ENCODE measurements around the gene FOXP1.

The FOXP1 gene

GRCh38 chr3:71229905-71230657 lies 353.4 kb downstream of the FOXP1 start:
- no peak for DNase-seq (ENCODE audit: insufficient read length, low spot score)
- no peak for FAIRE-seq
- TF ChIP-seq POLR2AphosphoS5 (IDR thresholded peaks at IDR 0.05; ENCODE audit: low read depth, low read length) = no peak
- no peak for TF ChIP-seq POU2F2 (IDR thresholded peaks at IDR 0.05; ENCODE audit: low read depth, low read length)
- no peak for TF ChIP-seq TAF1 (IDR thresholded peaks at IDR 0.05; ENCODE audit: low read depth, low read length)
- TF ChIP-seq SPI1 (IDR thresholded peaks at IDR 0.05; ENCODE audit: low read depth, low read length) = no peak
- TF ChIP-seq PAX5 (IDR thresholded peaks at IDR 0.05; ENCODE audit: insufficient read depth, low read length, severe bottlenecking) = no peak
- no peak for TF ChIP-seq POLR2A (IDR thresholded peaks at IDR 0.05; ENCODE audit: low read depth, low read length)

DNA sequence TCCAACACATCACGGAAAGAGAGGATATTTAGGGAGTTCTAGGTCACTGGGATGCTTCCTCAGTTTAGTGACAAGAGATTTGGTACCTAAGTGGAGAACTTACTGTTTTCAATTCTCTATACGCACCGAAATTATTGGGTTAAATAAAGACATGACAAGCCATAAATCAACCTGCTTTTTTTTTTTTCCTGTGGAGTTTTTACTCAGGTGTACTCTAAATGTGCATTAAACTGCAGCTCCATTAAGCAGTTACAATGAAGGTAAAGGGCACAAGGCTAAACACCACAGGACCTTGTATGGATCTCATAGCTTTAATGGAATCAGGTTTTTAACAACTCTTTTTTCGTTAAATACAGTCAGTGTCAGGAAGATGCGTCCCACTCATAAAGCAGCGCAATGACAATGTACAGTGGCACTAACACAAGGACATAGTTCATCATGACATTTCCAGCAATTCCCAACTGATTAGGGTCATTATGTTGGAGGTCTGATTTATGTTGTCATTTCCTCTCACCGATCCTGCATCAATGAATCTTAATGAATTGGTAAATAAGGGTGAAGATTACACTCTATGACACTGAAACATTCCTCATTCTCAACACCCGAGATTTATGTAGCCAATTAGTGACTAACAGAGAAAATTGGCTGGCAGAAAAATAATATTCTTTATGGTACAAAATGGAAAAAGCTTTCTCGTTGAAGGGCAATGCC lies 355.2 kb downstream of the FOXP1 start:
- FAIRE-seq = no peak
- no peak for DNase-seq (ENCODE audit: insufficient read length, low spot score)

DNA sequence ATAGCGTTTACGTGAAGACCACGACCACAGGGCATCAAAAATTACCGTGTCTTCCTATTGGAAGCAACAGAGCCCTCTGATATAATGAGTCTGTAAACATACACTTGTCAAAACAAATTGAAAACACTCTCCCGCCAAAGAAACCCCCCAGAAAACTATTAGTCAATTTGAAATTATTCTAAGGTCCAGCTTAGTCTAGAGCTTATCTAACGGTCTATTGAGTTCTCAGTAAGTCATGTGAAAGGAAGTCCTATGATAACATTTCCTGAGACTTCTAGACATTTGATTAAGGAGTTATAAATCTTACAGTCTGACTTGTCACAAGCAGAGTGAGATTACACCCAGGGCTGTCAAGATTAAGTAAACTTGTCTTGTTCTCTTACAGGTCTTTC lies 356.3 kb downstream of the FOXP1 start:
- no peak for TF ChIP-seq TAF1 (IDR thresholded peaks at IDR 0.05; ENCODE audit: low read depth, low read length)
- no peak for TF ChIP-seq PAX5 (IDR thresholded peaks at IDR 0.05; ENCODE audit: insufficient read depth, low read length, severe bottlenecking)
- TF ChIP-seq SPI1 (IDR thresholded peaks at IDR 0.05; ENCODE audit: low read depth, low read length) = no peak
- no peak for TF ChIP-seq POU2F2 (IDR thresholded peaks at IDR 0.05; ENCODE audit: low read depth, low read length)
- TF ChIP-seq POLR2A (IDR thresholded peaks at IDR 0.05; ENCODE audit: low read depth, low read length) = no peak
- no peak for TF ChIP-seq POLR2AphosphoS5 (IDR thresholded peaks at IDR 0.05; ENCODE audit: low read depth, low read length)
- FAIRE-seq = no peak
- DNase-seq (ENCODE audit: insufficient read length, low spot score) = no peak

More for the DNA sequence above, 355.2 kb downstream of the FOXP1 start:
- TF ChIP-seq PAX5 (IDR thresholded peaks at IDR 0.05; ENCODE audit: insufficient read depth, low read length, severe bottlenecking) (no peak), POLR2AphosphoS5 (IDR thresholded peaks at IDR 0.05; ENCODE audit: low read depth, low read length) (no peak), SPI1 (IDR thresholded peaks at IDR 0.05; ENCODE audit: low read depth, low read length) (no peak), POLR2A (IDR thresholded peaks at IDR 0.05; ENCODE audit: low read depth, low read length) (no peak), POU2F2 (IDR thresholded peaks at IDR 0.05; ENCODE audit: low read depth, low read length) (no peak), TAF1 (IDR thresholded peaks at IDR 0.05; ENCODE audit: low read depth, low read length) (no peak)

DNA sequence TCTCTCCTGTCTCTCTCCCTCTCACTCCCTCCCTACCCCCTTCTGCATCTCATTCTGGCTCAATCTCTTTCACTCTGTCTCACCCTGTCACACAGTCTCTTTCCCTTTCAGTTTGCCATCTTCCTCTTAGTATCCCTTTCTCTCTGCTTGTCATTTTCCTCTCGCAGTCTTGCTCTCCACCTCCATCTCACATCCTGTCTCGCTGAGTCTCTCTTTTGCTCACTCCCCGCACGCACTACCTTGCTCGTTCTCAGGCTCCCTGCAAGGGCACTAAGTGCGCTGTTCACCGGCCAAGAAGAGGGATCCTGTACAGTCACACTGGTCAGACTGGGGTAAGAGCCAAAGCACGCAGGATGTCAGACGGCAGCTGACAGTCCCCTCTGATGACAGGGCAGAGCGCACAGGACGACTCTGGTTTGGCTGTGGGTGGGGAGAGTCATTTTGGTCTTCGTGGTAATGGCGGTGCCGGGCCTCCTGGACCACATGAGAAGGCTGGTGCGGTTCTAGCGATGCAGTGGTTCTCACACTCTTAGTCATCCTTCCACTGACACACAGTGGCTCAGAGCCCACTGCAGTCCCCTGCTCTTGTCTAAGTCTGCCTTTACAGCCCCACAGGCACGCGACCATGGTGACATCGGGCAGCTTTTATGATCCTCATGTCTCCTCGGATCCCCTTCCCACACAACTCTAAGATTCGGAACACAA lies 356.8 kb downstream of the FOXP1 start:
- DNase-seq (ENCODE audit: insufficient read length, low spot score) (peak; percentile 15), FAIRE-seq (no peak)
- no peak for TF ChIP-seq TAF1 (IDR thresholded peaks at IDR 0.05; ENCODE audit: low read depth, low read length)
- no peak for TF ChIP-seq SPI1 (IDR thresholded peaks at IDR 0.05; ENCODE audit: low read depth, low read length)
- TF ChIP-seq POLR2A (IDR thresholded peaks at IDR 0.05; ENCODE audit: low read depth, low read length) = no peak
- TF ChIP-seq PAX5 (IDR thresholded peaks at IDR 0.05; ENCODE audit: insufficient read depth, low read length, severe bottlenecking) = no peak
- TF ChIP-seq POU2F2 (IDR thresholded peaks at IDR 0.05; ENCODE audit: low read depth, low read length) = peak; percentile 86; the same call in 1 of the 2 replicates
- TF ChIP-seq POLR2AphosphoS5 (IDR thresholded peaks at IDR 0.05; ENCODE audit: low read depth, low read length) = no peak

- FAIRE-seq = no peak
- no peak for DNase-seq (ENCODE audit: insufficient read length, low spot score)
- TF ChIP-seq POU2F2 (IDR thresholded peaks at IDR 0.05; ENCODE audit: low read depth, low read length) = no peak
- TF ChIP-seq POLR2A (IDR thresholded peaks at IDR 0.05; ENCODE audit: low read depth, low read length) = no peak
- TF ChIP-seq SPI1 (IDR thresholded peaks at IDR 0.05; ENCODE audit: low read depth, low read length) = no peak
- no peak for TF ChIP-seq POLR2AphosphoS5 (IDR thresholded peaks at IDR 0.05; ENCODE audit: low read depth, low read length)
- TF ChIP-seq TAF1 (IDR thresholded peaks at IDR 0.05; ENCODE audit: low read depth, low read length) = no peak
- TF ChIP-seq PAX5 (IDR thresholded peaks at IDR 0.05; ENCODE audit: insufficient read depth, low read length, severe bottlenecking) = no peak
Measured at GRCh38 chr3:71225951-71226564, 357.5 kb downstream of the FOXP1 start.

GRCh38 chr3:71225002-71225684 lies 358.4 kb downstream of the FOXP1 start:
- TF ChIP-seq POLR2AphosphoS5 (IDR thresholded peaks at IDR 0.05; ENCODE audit: low read depth, low read length) (no peak), SPI1 (IDR thresholded peaks at IDR 0.05; ENCODE audit: low read depth, low read length) (no peak), TAF1 (IDR thresholded peaks at IDR 0.05; ENCODE audit: low read depth, low read length) (no peak), PAX5 (IDR thresholded peaks at IDR 0.05; ENCODE audit: insufficient read depth, low read length, severe bottlenecking) (no peak), POU2F2 (IDR thresholded peaks at IDR 0.05; ENCODE audit: low read depth, low read length) (no peak), POLR2A (IDR thresholded peaks at IDR 0.05; ENCODE audit: low read depth, low read length) (no peak)
- no peak for FAIRE-seq
- DNase-seq (ENCODE audit: insufficient read length, low spot score) = no peak

- TF ChIP-seq SPI1 (IDR thresholded peaks at IDR 0.05; ENCODE audit: low read depth, low read length) (peak; percentile 52; the same call in 1 of the 2 replicates), PAX5 (IDR thresholded peaks at IDR 0.05; ENCODE audit: insufficient read depth, low read length, severe bottlenecking) (no peak), POLR2A (IDR thresholded peaks at IDR 0.05; ENCODE audit: low read depth, low read length) (no peak), POU2F2 (IDR thresholded peaks at IDR 0.05; ENCODE audit: low read depth, low read length) (no peak)
- DNase-seq (ENCODE audit: insufficient read length, low spot score) = no peak
- no peak for FAIRE-seq
Measured at GRCh38 chr3:71219744-71220638, 363.5 kb downstream of the FOXP1 start.
